Caco-2 (cell line): Measurements from ENCODE around the gene SLC22A23. TPM values are rescaled to one million over a fixed set of nuclear protein-coding genes. Genes with fewer than 3 reads are reported as not detected.
"Not testable (repeated sequence)": the region's sequence is repeated elsewhere in the genome, so short reads cannot be mapped to it uniquely, and the experiment has no call there.

Experiments
- BruUV-seq: library from RNA; stranded (reverse); fragments of 400-500 nt; replicated peaks from 2 replicates; lab custom pipeline; 2021; lab: Mats Ljungman, UMichigan
- CTCF ChIA-PET: fragments of 300-600 bp; sonication (Branson Sonifier 250); formaldehyde crosslinking; loops from one replicate; lab custom pipeline; 2022; ENCODE audit warnings: antibody characterized with exemption; lab: Charles Lee
- POLR2A ChIA-PET: fragments of 300-600 bp; sonication (Branson Sonifier 250); formaldehyde crosslinking; loops from one replicate; lab custom pipeline; 2022; ENCODE audit warnings: antibody characterized with exemption; lab: Charles Lee
- DNase-seq, 2 experiments: peaks; one replicate each; pipeline versions ENCODE4 v3.0.0 to v3.0.0-alpha.2; 2020 to 2022
- H3K27me3 ChIP-seq: replicated peaks from 2 replicates; pipeline ENCODE4 v1.6.0; 2011; ENCODE audit warnings: low read length; ENCODE audit not compliant: control insufficient read depth, insufficient read depth
- H3K36me3 ChIP-seq: 2 replicates; pipeline ENCODE4 v1.5.1; 2011; ENCODE audit warnings: low read length; ENCODE audit not compliant: control insufficient read depth, insufficient read depth
- H3K4me1 ChIP-seq: fragments of 250-450 bp; sonication (Bioruptor Pico); 2 replicates; pipeline ENCODE4 v1.5.1; 2020; ENCODE audit warnings: mild to moderate bottlenecking
- H3K4me3 ChIP-seq: 2 replicates; pipeline ENCODE4 v1.5.1; 2011; ENCODE audit warnings: low read depth, mild to moderate bottlenecking, control low read depth, low read length
- H3K9me3 ChIP-seq: fragments of 250-450 bp; sonication (Bioruptor Pico); 2 replicates; pipeline ENCODE4 v1.5.1; 2020; ENCODE audit warnings: mild to moderate bottlenecking, moderate library complexity
- H3K27ac Mint-ChIP-seq: one replicate; pipeline ENCODE4 v1.8.0; 2022; ENCODE audit warnings: mixed read lengths; ENCODE audit not compliant: unreplicated experiment
- H3K27me3 Mint-ChIP-seq: one replicate; pipeline ENCODE4 v1.8.0; 2022; ENCODE audit warnings: mixed read lengths; ENCODE audit not compliant: insufficient read depth, unreplicated experiment
- H3K36me3 Mint-ChIP-seq: one replicate; pipeline ENCODE4 v1.8.0; 2022; ENCODE audit warnings: mild to moderate bottlenecking, mixed read lengths; ENCODE audit not compliant: insufficient read depth, unreplicated experiment
- H3K4me1 Mint-ChIP-seq: one replicate; pipeline ENCODE4 v1.8.0; 2022; ENCODE audit warnings: low read depth, mixed read lengths; ENCODE audit not compliant: unreplicated experiment
- H3K4me3 Mint-ChIP-seq: one replicate; pipeline ENCODE4 v1.8.0; 2022; ENCODE audit warnings: mild to moderate bottlenecking, moderate library complexity, mixed read lengths; ENCODE audit not compliant: unreplicated experiment
- H3K9me3 Mint-ChIP-seq: one replicate; pipeline ENCODE4 v1.8.0; 2022; ENCODE audit warnings: mixed read lengths; ENCODE audit not compliant: unreplicated experiment
- intact Hi-C: fragments of 100-400 bp; cut with micrococcal nuclease; formaldehyde crosslinking; loops from one replicate; pipeline ENCODE4 v1.10.0; 2022; ENCODE audit not compliant: unreplicated experiment
- total RNA-seq: library from RNA; stranded (reverse); gene quantifications from 2 replicates; pipeline ENCODE4 v1.2.3, GENCODE V29; 2022
- TF ChIP-seq, protein P1 (sequence below), 2 experiments: fragments of 200-600 bp in 1 of 2; IDR thresholded peaks; 1 replicate in 1 of 2; 2 replicates in 1 of 2; pipeline versions ENCODE4 v1.5.1 to v1.8.0; 2011 to 2022; ENCODE audit warnings: antibody characterized with exemption in 1 of 2, control low read depth in 1 of 2, inconsistent platforms in 1 of 2, low read depth in 1 of 2, low read length in 1 of 2, mild to moderate bottlenecking in 1 of 2, moderate library complexity in 1 of 2; ENCODE audit not compliant: insufficient read depth in 1 of 2, severe bottlenecking in 1 of 2, unreplicated experiment in 1 of 2

Gene SLC22A23
- total RNA-seq, 1 experiment from 2014 or later: 45.5 TPM

DNA sequence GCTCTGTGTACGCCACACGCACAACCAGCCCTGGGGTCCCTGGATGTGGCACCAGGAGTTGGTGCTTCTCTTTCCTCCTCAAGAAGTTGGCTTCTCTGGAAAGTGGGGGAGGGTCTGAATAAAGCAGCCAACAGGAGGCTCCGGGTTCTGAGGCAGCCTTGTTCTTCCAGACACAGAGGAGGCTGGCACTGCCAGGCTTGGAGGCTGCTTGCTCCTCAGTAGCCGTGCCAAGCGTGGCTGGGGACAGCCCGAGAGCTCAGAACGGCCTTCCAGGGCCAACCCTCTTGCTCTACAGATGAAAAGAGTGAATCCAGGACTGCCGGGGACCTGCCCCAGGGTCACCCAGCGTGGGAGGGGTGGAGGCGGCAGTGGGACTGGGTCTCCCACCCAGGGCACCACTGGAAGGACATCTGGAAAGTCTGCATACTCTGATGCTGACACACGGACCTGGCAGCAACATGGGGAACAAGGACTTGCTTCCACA is 70.4 kb downstream of the SLC22A23 start:
- H3K4me3 Mint-ChIP-seq: peak overlapping the region; percentile 24
- no peaks in the 10 kb centered on the region; the same call in 1 of the 2 replicates for H3K36me3 ChIP-seq
- H3K4me1 ChIP-seq: peaks cover 46% of the 10 kb centered on the region
- peaks cover 49% of the 10 kb centered on the region for H3K4me1 Mint-ChIP-seq
- intact Hi-C loops: no loop called here
- H3K4me3 ChIP-seq: no peak overlapping the region
- no peaks in the 10 kb centered on the region for H3K9me3 ChIP-seq
- H3K27me3 ChIP-seq: no peaks in the 10 kb centered on the region
- H3K27ac Mint-ChIP-seq: peak overlapping the region; percentile 63
- H3K36me3 Mint-ChIP-seq: peaks cover 20% of the 10 kb centered on the region
- no peak for DNase-seq
- no TSS peak for BruUV-seq
- H3K27me3 Mint-ChIP-seq: no peaks in the 10 kb centered on the region
- no peaks in the 10 kb centered on the region for H3K9me3 Mint-ChIP-seq
- ChIA-PET POLR2A (interaction anchor here (0.6 kb wide), 1 partner anchor 823 kb away, joined by 4 read pairs; no protein-coding TSS in a partner anchor), CTCF (interaction anchor here (0.5 to 1.2 kb wide), 4 partner anchors 17 to 603 kb away, joined by 3 to 4 read pairs (median 3); partner anchors contain the start of gene SLC22A23)
- TF ChIP-seq, protein P1, sequence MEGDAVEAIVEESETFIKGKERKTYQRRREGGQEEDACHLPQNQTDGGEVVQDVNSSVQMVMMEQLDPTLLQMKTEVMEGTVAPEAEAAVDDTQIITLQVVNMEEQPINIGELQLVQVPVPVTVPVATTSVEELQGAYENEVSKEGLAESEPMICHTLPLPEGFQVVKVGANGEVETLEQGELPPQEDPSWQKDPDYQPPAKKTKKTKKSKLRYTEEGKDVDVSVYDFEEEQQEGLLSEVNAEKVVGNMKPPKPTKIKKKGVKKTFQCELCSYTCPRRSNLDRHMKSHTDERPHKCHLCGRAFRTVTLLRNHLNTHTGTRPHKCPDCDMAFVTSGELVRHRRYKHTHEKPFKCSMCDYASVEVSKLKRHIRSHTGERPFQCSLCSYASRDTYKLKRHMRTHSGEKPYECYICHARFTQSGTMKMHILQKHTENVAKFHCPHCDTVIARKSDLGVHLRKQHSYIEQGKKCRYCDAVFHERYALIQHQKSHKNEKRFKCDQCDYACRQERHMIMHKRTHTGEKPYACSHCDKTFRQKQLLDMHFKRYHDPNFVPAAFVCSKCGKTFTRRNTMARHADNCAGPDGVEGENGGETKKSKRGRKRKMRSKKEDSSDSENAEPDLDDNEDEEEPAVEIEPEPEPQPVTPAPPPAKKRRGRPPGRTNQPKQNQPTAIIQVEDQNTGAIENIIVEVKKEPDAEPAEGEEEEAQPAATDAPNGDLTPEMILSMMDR (IDR thresholded peaks at IDR 0.05; ENCODE audit: insufficient read depth in 1 of 2, low read depth in 1 of 2, low read length in 1 of 2, severe bottlenecking in 1 of 2, unreplicated experiment in 1 of 2): no peak

- no peak overlapping the region for H3K4me3 ChIP-seq
- intact Hi-C loops: no loop called here
- peaks cover 20% of the 10 kb centered on the region for H3K36me3 Mint-ChIP-seq
- no peak for DNase-seq
- no peaks in the 10 kb centered on the region for H3K27me3 ChIP-seq
- peaks cover 52% of the 10 kb centered on the region for H3K4me1 ChIP-seq
- no peaks in the 10 kb centered on the region for H3K9me3 ChIP-seq
- peak overlapping the region; percentile 24 for H3K4me3 Mint-ChIP-seq
- no peaks in the 10 kb centered on the region for H3K9me3 Mint-ChIP-seq
- TF ChIP-seq, protein P1 (IDR thresholded peaks at IDR 0.05; ENCODE audit: insufficient read depth in 1 of 2, low read depth in 1 of 2, low read length in 1 of 2, severe bottlenecking in 1 of 2, unreplicated experiment in 1 of 2): no peak
- H3K36me3 ChIP-seq: no peaks in the 10 kb centered on the region; the same call in 1 of the 2 replicates
- peak overlapping the region; percentile 63 for H3K27ac Mint-ChIP-seq
- BruUV-seq: no TSS peak
- POLR2A ChIA-PET: no interaction called here
- CTCF ChIA-PET: interaction anchor here (0.5 to 1.2 kb wide), 4 partner anchors 18 to 604 kb away, joined by 3 to 4 read pairs (median 3); partner anchors contain the start of gene SLC22A23
- peaks cover 49% of the 10 kb centered on the region for H3K4me1 Mint-ChIP-seq
- no peaks in the 10 kb centered on the region for H3K27me3 Mint-ChIP-seq
These were observed 71.1 kb downstream of the SLC22A23 start for GRCh38 chr6:3385660-3386151.

GRCh38 chr6:3385181-3385580 is 71.7 kb downstream of the SLC22A23 start:
- Mint-ChIP-seq H3K4me1 (peaks cover 49% of the 10 kb centered on the region), H3K36me3 (peaks cover 20% of the 10 kb centered on the region), H3K27ac (peak overlapping the region; percentile 63)
- H3K9me3 ChIP-seq, H3K36me3 ChIP-seq, H3K27me3 ChIP-seq, H3K4me3 ChIP-seq, BruUV-seq, POLR2A ChIA-PET, H3K4me3 Mint-ChIP-seq, intact Hi-C loops, DNase-seq, H3K9me3 Mint-ChIP-seq, H3K27me3 Mint-ChIP-seq: not testable (repeated sequence)
- CTCF ChIA-PET: interaction anchor here (0.9 to 1.2 kb wide), 2 partner anchors 18 to 71 kb away, joined by 3 to 4 read pairs; partner anchors contain the start of gene SLC22A23
- H3K4me1 ChIP-seq: peaks cover 57% of the 10 kb centered on the region
